HCT116 (cell line): Measurements from ENCODE around the gene SSMEM1.
"Not testable (repeated sequence)": the region's sequence is repeated elsewhere in the genome, so short reads cannot be mapped to it uniquely, and the experiment has no call there.

Source experiments
- CEBPB ChIP-seq: IDR thresholded peaks from 2 replicates; pipeline ENCODE4 v1.6.1; 2012; ENCODE audit warnings: low read depth
- EGR1 ChIP-seq: IDR thresholded peaks from 2 replicates; pipeline ENCODE4 v1.6.1; 2012; ENCODE audit warnings: low read depth
- EZH2 ChIP-seq: fragments of 200-600 bp; sonication (generic); IDR thresholded peaks from 2 replicates; pipeline ENCODE4 v1.6.1; 2017; ENCODE audit warnings: antibody characterized with exemption, mixed run types
- EZH2phosphoT487 ChIP-seq: fragments of 200-600 bp; IDR thresholded peaks from 2 replicates; pipeline ENCODE4 v1.6.1; 2018; ENCODE audit warnings: antibody characterized with exemption, borderline replicate concordance
- POLR2A ChIP-seq: IDR thresholded peaks from 2 replicates; pipeline ENCODE4 v1.7.0; 2011; ENCODE audit warnings: borderline replicate concordance; ENCODE audit not compliant: insufficient read depth, insufficient read length; ENCODE audit errors: extremely low read depth
- POLR2AphosphoS5 ChIP-seq: IDR thresholded peaks from 2 replicates; pipeline ENCODE4 v1.6.1; 2011; ENCODE audit warnings: mild to moderate bottlenecking, low read depth, low read length, moderate library complexity
- RAD21 ChIP-seq: IDR thresholded peaks from 2 replicates; pipeline ENCODE4 v1.6.1; 2012; ENCODE audit warnings: low read depth, mild to moderate bottlenecking
- SIN3A ChIP-seq: IDR thresholded peaks from 2 replicates; pipeline ENCODE4 v1.6.1; 2012; ENCODE audit warnings: low read depth
- SP1 ChIP-seq: IDR thresholded peaks from 2 replicates; pipeline ENCODE4 v1.6.1; 2012; ENCODE audit warnings: low read depth
- SRF ChIP-seq: IDR thresholded peaks from 2 replicates; pipeline ENCODE4 v1.6.1; 2012; ENCODE audit warnings: low read depth
- ZNF274 ChIP-seq: fragments of 200-500 bp; sonication (Bioruptor generic); IDR thresholded peaks from 2 replicates; pipeline ENCODE4 v1.6.1; 2014; ENCODE audit warnings: mild to moderate bottlenecking, low read depth, low read length, inconsistent platforms
- TF ChIP-seq, protein P1 (sequence below), 3 experiments: fragments of 200-600 bp in 1 of 3; sonication (generic) in 1 of 3; IDR thresholded peaks in 2 of 3; conservative IDR thresholded peaks in 1 of 3; 2 replicates each; pipeline ENCODE4 v1.5.1; 2012 to 2017; ENCODE audit warnings: low read depth in 2 of 3, low read length in 2 of 3, antibody characterized with exemption in 1 of 3, borderline replicate concordance in 1 of 3, control low read depth in 1 of 3, mild to moderate bottlenecking in 1 of 3, mixed read lengths in 1 of 3, mixed run types in 1 of 3, moderate library complexity in 1 of 3; ENCODE audit not compliant: insufficient read depth in 1 of 3

DNA sequence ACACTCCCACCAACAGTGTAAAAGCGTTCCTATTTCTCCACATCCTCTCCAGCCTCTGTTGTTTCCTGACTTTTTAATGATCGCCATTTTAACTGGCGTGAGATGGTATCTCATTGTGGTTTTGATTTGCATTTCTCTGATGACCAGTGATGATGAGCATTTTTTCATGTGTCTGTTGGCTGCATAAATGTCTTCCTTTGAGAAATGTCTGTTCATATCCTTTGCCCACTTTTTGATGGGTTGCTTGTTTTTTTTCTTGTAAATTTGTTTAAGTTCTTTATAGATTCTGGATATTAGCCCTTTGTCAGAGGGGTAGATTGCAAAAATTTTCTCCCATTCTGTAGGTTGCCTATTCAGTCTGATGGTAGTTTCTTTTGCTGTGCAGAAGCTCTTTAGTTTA is 42.0 kb downstream of the SSMEM1 start:
- TF ChIP-seq EGR1, POLR2AphosphoS5, POLR2A, RAD21, SRF, SIN3A, EZH2, ZNF274, CEBPB, EZH2phosphoT487, SP1: not testable (repeated sequence)
- TF ChIP-seq, protein P1, sequence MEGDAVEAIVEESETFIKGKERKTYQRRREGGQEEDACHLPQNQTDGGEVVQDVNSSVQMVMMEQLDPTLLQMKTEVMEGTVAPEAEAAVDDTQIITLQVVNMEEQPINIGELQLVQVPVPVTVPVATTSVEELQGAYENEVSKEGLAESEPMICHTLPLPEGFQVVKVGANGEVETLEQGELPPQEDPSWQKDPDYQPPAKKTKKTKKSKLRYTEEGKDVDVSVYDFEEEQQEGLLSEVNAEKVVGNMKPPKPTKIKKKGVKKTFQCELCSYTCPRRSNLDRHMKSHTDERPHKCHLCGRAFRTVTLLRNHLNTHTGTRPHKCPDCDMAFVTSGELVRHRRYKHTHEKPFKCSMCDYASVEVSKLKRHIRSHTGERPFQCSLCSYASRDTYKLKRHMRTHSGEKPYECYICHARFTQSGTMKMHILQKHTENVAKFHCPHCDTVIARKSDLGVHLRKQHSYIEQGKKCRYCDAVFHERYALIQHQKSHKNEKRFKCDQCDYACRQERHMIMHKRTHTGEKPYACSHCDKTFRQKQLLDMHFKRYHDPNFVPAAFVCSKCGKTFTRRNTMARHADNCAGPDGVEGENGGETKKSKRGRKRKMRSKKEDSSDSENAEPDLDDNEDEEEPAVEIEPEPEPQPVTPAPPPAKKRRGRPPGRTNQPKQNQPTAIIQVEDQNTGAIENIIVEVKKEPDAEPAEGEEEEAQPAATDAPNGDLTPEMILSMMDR (IDR thresholded peaks at IDR 0.05 in 2 of 3, conservative IDR thresholded peaks at IDR 0.05 in 1 of 3; ENCODE audit: borderline replicate concordance in 1 of 3, insufficient read depth in 1 of 3, low read depth in 2 of 3, low read length in 2 of 3) = not testable (repeated sequence)
